Fibroblast of villous mesenchyme (primary cell): ENCODE data around the gene ZNF248. TPM values are rescaled to one million over a fixed set of nuclear protein-coding genes. Genes with fewer than 3 reads are reported as not detected.
"Not testable (repeated sequence)": the region's sequence is repeated elsewhere in the genome, so short reads cannot be mapped to it uniquely, and the experiment has no call there.

ENCODE experiments used
- DNase-seq: peaks from one replicate; pipeline ENCODE4 v3.0.0-alpha.2; 2010; ENCODE audit warnings: low read depth
- H3K4me3 ChIP-seq: 2 replicates; pipeline ENCODE4 v1.5.1; 2011; ENCODE audit warnings: low read depth, mild to moderate bottlenecking, low read length
- CTCF ChIP-seq: IDR thresholded peaks from 2 replicates; pipeline ENCODE4 v1.5.1; 2012; ENCODE audit warnings: low read depth, mild to moderate bottlenecking, low read length; ENCODE audit not compliant: insufficient read depth
- total RNA-seq: library from RNA; depleted of rRNA; stranded (reverse); fragments of >200 nt; gene quantifications from 2 replicates; pipeline ENCODE4 v1.2.3, GENCODE V29; 2012

ZNF248 gene
- total RNA-seq, 1 donor: 12.5 TPM

- H3K4me3 ChIP-seq: no peak overlapping the region
- DNase-seq: peak; percentile 89
- TF ChIP-seq CTCF: no peak
Measured at GRCh38 chr10:37860494-37861190, 3.2 kb upstream of the ZNF248 start.

GRCh38 chr10:37859270-37859669 lies 1.9 kb upstream of the ZNF248 start:
- not testable (repeated sequence) for H3K4me3 ChIP-seq, DNase-seq

- DNase-seq: no peak
- TF ChIP-seq CTCF: no peak
Measured at GRCh38 chr10:37856881-37857286, 526 bp downstream of the ZNF248 start.

DNA sequence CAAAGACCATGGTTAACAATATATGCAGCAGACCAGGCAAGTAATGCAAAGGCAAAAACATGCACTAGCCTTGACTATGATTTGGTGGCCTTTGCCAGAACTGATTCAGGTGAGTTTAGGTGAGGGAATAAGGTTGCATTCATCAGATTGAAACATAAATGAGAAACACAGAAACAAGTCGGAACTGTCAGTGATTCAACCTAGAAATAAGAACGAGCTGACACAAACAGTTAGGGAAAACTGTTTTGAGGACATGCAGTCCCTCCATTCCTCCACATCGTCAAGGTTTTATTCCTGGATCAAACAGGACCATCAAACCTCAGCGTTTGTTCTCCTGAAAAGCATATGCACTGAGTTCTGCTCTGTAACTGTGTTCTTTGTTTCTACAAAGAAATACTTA lies 1.8 kb downstream of the ZNF248 start:
- peak overlapping the region; percentile 31 for H3K4me3 ChIP-seq
- no peak for TF ChIP-seq CTCF
- DNase-seq: no peak

More at GRCh38 chr10:37856881-37857286, 526 bp downstream of the ZNF248 start:
- H3K4me3 ChIP-seq: peak overlapping the region; percentile 84

GRCh38 chr10:37854626-37855025 lies 2.8 kb downstream of the ZNF248 start:
- no peak for TF ChIP-seq CTCF
- no peak for DNase-seq
- no peak overlapping the region for H3K4me3 ChIP-seq

- H3K4me3 ChIP-seq: no peak overlapping the region
- no peak for TF ChIP-seq CTCF
- DNase-seq: no peak
Measured at GRCh38 chr10:37844644-37845043, 12.8 kb downstream of the ZNF248 start.

- DNase-seq: no peak
- no peak overlapping the region for H3K4me3 ChIP-seq
- TF ChIP-seq CTCF: no peak
Measured at GRCh38 chr10:37839243-37839642, 18.2 kb downstream of the ZNF248 start.
